Upper lobe of left lung (tissue), 4 donors: ENCODE results near the gene ZNF681.

Experiments
- CTCF ChIP-seq, 6 experiments: fragments of 450-650 bp in 4 of 6; fragments of 200-600 bp in 2 of 6; sonication (generic) in 2 of 6; IDR thresholded peaks; one replicate each; pipeline ENCODE4 v1.5.1; 2016 to 2019; ENCODE audit warnings: antibody characterized with exemption in 6 of 6
- EP300 ChIP-seq, 4 donors: sonication (generic); formaldehyde crosslinking; IDR thresholded peaks; one replicate each; pipeline ENCODE4 v1.5.1; 2017; ENCODE audit warnings: antibody characterized with exemption in 4 of 4, control low read depth in 2 of 4
- POLR2A ChIP-seq, 4 donors: fragments of 450-650 bp; IDR thresholded peaks; one replicate each; pipeline ENCODE4 v1.5.1; 2016 to 2017; ENCODE audit warnings: antibody characterized with exemption in 4 of 4, mild to moderate bottlenecking in 2 of 4

- TF ChIP-seq CTCF (IDR thresholded peaks at IDR 0.05) (no peak), POLR2A (IDR thresholded peaks at IDR 0.05) (no peak), EP300 (IDR thresholded peaks at IDR 0.05) (no peak)
These were observed 52.0 kb downstream of the ZNF681 start for GRCh38 chr19:23706657-23707056.
